ENCODE data around the gene GEN1.

The GEN1 gene

GRCh38 chr2:17754773-17755425 is 961 bp downstream of the GEN1 start:
- no peak for TF ChIP-seq CTCF (IDR thresholded peaks at IDR 0.05; ENCODE audit: extremely low read depth, missing control alignments)
- DNase-seq (ENCODE audit: low spot score), result no peak

DNA sequence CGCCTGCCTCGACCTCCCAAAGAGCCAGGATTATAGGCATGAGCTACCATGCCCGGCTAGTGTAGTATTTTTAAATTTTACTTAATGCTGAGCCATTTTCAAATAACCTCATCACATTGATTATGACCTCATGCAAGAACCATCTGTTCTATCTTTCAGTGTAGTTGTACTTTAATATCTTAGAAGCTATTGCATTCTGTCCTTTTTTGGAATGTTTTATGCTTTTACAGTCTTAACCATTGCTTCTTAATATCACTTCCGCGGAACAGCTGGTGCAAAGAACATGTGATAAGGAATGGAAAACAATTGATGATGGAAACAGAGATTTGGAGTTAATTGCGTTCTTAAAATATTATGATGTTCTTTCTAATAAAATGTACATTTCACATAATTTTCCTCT is 2.7 kb downstream of the GEN1 start:
- no peak for TF ChIP-seq CTCF (IDR thresholded peaks at IDR 0.05; ENCODE audit: extremely low read depth, missing control alignments)
- DNase-seq (ENCODE audit: low spot score), result no peak

- TF ChIP-seq CTCF (IDR thresholded peaks at IDR 0.05; ENCODE audit: extremely low read depth, missing control alignments), result no peak
- DNase-seq (ENCODE audit: low spot score), result no peak
Observed at GRCh38 chr2:17757321-17757720, 3.4 kb downstream of the GEN1 start.

- TF ChIP-seq CTCF (IDR thresholded peaks at IDR 0.05; ENCODE audit: extremely low read depth, missing control alignments), result no peak
- DNase-seq (ENCODE audit: low spot score), result no peak
Observed at GRCh38 chr2:17758118-17758517, 4.2 kb downstream of the GEN1 start.

DNA sequence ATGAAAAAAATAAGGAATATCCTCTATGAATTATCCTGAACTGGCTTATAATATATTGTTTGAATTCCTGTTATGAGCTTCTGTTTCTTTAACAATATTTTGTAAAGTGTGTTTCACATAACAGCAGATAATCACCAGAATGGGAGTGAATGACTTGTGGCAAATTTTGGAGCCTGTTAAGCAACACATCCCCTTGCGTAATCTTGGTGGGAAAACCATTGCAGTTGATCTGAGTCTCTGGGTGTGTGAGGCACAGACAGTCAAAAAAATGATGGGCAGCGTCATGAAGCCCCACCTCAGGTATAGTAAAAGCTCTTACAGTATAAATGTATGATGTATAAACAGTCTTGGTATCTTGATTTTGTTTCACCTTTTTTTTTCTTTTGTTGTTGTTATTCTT is 5.9 kb downstream of the GEN1 start:
- DNase-seq (ENCODE audit: low spot score), result no peak
- TF ChIP-seq CTCF (IDR thresholded peaks at IDR 0.05; ENCODE audit: extremely low read depth, missing control alignments), result no peak

GRCh38 chr2:17762451-17762850 is 8.5 kb downstream of the GEN1 start:
- no peak for TF ChIP-seq CTCF (IDR thresholded peaks at IDR 0.05; ENCODE audit: extremely low read depth, missing control alignments)

GRCh38 chr2:17763641-17764333 is 9.8 kb downstream of the GEN1 start:
- no peak for DNase-seq (ENCODE audit: low spot score)
- TF ChIP-seq CTCF (IDR thresholded peaks at IDR 0.05; ENCODE audit: extremely low read depth, missing control alignments), result no peak

More at GRCh38 chr2:17762451-17762850, 8.5 kb downstream of the GEN1 start:
- DNase-seq (ENCODE audit: low spot score), result no peak
